Fibroblast of lung (primary cell): ENCODE measurements around the gene PDZD4.

Experiments used
- EZH2 ChIP-seq: IDR thresholded peaks from 2 replicates; pipeline ENCODE4 v1.5.1; 2012; ENCODE audit warnings: low read length, control low read depth, mild to moderate bottlenecking; ENCODE audit errors: missing control alignments
- TF ChIP-seq, protein P1 (sequence below), 2 donors: IDR thresholded peaks in 1 of 2; conservative IDR thresholded peaks in 1 of 2; 1 replicate in 1 of 2; 2 replicates in 1 of 2; pipeline ENCODE4 v1.5.1; 2011 to 2012; ENCODE audit warnings: low read length in 2 of 2, control low read depth in 1 of 2, inconsistent platforms in 1 of 2, low read depth in 1 of 2, mild to moderate bottlenecking in 1 of 2

DNA sequence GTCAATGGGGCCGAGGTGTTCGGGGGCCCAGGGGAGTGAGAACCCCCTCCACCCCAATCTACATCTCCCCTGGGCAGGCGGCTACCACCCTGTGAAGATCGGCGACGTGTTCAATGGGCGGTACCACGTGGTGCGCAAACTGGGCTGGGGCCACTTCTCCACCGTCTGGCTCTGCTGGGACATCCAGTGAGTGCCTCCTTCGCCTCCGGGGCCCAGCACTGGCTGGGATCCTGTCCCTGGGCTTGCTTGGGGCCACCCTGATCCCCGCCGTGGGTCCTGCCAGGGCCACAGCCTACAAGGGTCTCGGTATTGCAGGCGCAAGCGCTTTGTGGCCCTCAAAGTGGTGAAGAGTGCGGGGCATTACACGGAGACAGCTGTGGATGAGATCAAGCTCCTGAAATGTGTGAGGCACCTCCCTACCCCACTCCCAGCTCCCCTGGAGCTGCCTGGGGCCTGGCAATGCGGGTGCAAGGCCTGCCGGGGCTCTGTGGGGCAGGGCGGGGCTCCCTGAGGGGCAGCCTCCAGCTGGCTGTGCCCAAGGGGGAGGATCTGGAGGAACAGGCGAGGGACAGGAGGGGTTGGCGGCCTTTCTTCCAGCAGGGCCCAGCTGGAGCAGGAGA is 48.8 kb downstream of the PDZD4 start:
- TF ChIP-seq, protein P1, sequence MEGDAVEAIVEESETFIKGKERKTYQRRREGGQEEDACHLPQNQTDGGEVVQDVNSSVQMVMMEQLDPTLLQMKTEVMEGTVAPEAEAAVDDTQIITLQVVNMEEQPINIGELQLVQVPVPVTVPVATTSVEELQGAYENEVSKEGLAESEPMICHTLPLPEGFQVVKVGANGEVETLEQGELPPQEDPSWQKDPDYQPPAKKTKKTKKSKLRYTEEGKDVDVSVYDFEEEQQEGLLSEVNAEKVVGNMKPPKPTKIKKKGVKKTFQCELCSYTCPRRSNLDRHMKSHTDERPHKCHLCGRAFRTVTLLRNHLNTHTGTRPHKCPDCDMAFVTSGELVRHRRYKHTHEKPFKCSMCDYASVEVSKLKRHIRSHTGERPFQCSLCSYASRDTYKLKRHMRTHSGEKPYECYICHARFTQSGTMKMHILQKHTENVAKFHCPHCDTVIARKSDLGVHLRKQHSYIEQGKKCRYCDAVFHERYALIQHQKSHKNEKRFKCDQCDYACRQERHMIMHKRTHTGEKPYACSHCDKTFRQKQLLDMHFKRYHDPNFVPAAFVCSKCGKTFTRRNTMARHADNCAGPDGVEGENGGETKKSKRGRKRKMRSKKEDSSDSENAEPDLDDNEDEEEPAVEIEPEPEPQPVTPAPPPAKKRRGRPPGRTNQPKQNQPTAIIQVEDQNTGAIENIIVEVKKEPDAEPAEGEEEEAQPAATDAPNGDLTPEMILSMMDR (conservative IDR thresholded peaks at IDR 0.05 in 1 of 2, IDR thresholded peaks at IDR 0.05 in 1 of 2; ENCODE audit: low read depth in 1 of 2, low read length in 2 of 2) = no peak
- no peak for TF ChIP-seq EZH2
